Panc1 (cell line): ENCODE data around the gene ARFRP1.

Experiments used
- POLR2AphosphoS5 ChIP-seq: IDR thresholded peaks from 2 replicates; pipeline ENCODE4 v1.6.1; 2012; ENCODE audit warnings: mild to moderate bottlenecking, low read depth, low read length, moderate library complexity
- SIN3A ChIP-seq: IDR thresholded peaks from 2 replicates; pipeline ENCODE4 v1.6.1; 2012; ENCODE audit warnings: low read depth, mild to moderate bottlenecking, low read length, moderate library complexity, borderline replicate concordance; ENCODE audit not compliant: insufficient read depth
- TF ChIP-seq, protein P1 (sequence below): fragments of 450-650 bp; IDR thresholded peaks from 2 replicates; pipeline ENCODE4 v1.5.1; 2017; ENCODE audit warnings: mild to moderate bottlenecking

- TF ChIP-seq, protein P1, sequence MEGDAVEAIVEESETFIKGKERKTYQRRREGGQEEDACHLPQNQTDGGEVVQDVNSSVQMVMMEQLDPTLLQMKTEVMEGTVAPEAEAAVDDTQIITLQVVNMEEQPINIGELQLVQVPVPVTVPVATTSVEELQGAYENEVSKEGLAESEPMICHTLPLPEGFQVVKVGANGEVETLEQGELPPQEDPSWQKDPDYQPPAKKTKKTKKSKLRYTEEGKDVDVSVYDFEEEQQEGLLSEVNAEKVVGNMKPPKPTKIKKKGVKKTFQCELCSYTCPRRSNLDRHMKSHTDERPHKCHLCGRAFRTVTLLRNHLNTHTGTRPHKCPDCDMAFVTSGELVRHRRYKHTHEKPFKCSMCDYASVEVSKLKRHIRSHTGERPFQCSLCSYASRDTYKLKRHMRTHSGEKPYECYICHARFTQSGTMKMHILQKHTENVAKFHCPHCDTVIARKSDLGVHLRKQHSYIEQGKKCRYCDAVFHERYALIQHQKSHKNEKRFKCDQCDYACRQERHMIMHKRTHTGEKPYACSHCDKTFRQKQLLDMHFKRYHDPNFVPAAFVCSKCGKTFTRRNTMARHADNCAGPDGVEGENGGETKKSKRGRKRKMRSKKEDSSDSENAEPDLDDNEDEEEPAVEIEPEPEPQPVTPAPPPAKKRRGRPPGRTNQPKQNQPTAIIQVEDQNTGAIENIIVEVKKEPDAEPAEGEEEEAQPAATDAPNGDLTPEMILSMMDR, result no peak
- TF ChIP-seq POLR2AphosphoS5, result no peak; the same call in 1 of the 2 replicates
- TF ChIP-seq SIN3A, result no peak
These were observed 16.7 kb downstream of the ARFRP1 start for GRCh38 chr20:63690898-63691710.
